Measurements from ENCODE around the gene FAM107B. TPM values are rescaled to one million over a fixed set of nuclear protein-coding genes. Genes with fewer than 3 reads are reported as not detected.

The FAM107B gene
- total RNA-seq, 1 experiment from 2014 or later: 24.5 TPM

DNA sequence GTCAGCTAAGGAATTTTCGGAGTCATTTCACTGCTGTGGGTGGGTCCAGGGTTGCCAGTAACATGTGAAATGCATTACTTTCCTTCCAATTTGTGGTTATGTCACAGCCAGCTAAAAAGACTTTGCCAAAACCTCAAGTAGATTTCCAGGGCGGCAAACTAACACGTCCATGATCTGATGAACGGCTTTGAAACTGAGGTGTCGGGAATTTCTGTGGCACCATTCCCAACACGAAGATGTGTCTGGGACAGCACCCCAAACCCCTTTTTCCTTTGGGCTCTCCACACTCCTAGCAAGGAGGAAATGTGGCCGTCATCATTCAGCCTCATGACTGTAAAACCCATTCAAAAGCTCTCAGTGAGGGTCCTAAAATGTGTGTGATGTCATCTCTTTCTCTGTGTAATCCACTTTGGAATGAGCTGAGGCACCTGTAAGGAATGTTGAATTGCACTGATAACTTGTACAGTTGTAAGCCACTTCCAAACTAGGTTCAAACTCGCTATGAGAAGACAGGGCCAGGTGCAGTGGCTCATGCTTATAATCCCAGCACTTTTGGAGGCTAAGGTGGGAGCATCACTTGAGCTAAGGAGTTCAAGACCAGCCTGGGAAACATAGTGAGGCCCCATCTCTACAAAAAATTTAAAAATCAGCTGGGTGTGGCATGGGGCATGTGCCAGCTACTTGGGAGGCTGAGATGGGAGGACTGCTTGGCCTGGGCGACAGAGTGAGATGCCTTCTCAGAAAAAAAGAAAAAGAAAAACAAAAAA lies 297.9 kb downstream of the FAM107B start:
- no peak overlapping the region for H3K18ac ChIP-seq (ENCODE audit: insufficient read length, low read depth, low read length)
- peaks cover 0 to 12% (median 6%) of the 10 kb centered on the region in 3 experiments; a peak in 5 of 7 replicates for H3K36me3 Mint-ChIP-seq (ENCODE audit: insufficient read depth in 1 of 3, low read depth in 3 of 3)
- no peak overlapping the region for H3T11ph ChIP-seq (ENCODE audit: low read length)
- no peak overlapping the region for H4K5ac ChIP-seq (ENCODE audit: insufficient read length, low read depth, low read length)
- H3K56ac ChIP-seq (ENCODE audit: insufficient read length, low read depth, low read length): no peak overlapping the region
- H3K27ac ChIP-seq (ENCODE audit: insufficient read length, low read depth, low read length): no peak overlapping the region
- no peaks in the 10 kb centered on the region; the same call in 1 of the 2 replicates for H3K4me1 ChIP-seq (ENCODE audit: insufficient read depth, low read length)
- H2BK15ac ChIP-seq (ENCODE audit: low read depth, low read length): no peak overlapping the region
- H2BK120ac ChIP-seq (ENCODE audit: low read depth, low read length, poor library complexity, severe bottlenecking): no peak overlapping the region
- no peak overlapping the region for H3K4me2 ChIP-seq (ENCODE audit: insufficient read depth, insufficient read length, low read length)
- no peaks in the 10 kb centered on the region for H4K20me1 ChIP-seq (ENCODE audit: control insufficient read depth, insufficient read depth, insufficient read length)
- H2AFZ ChIP-seq (ENCODE audit: low read length): no peak overlapping the region
- H3K27ac Mint-ChIP-seq: no peak overlapping the region; a peak in 1 of 7 replicates
- no peak overlapping the region for H2BK12ac ChIP-seq (ENCODE audit: insufficient read length, low read depth, low read length)
- WGBS (ENCODE audit: extremely low coverage, insufficient read length, low lambda C conversion rate): no CpG with 5 or more reads among the region's 9 CpGs
- H3K23me2 ChIP-seq (ENCODE audit: insufficient read length, low read depth, low read length, poor library complexity, severe bottlenecking): no peaks in the 10 kb centered on the region
- H4K91ac ChIP-seq (ENCODE audit: insufficient read length, low read depth, low read length): no peak overlapping the region
- H2AK5ac ChIP-seq (ENCODE audit: insufficient read length, low read length): no peak overlapping the region
- no peak for TF ChIP-seq CTCF (conservative IDR thresholded peaks at IDR 0.05)
- H3K27me3 ChIP-seq (ENCODE audit: insufficient read depth, low read length): no peaks in the 10 kb centered on the region
- DNase-seq: no peak
- H3K4ac ChIP-seq (ENCODE audit: low read depth, low read length): no peak overlapping the region
- no peak overlapping the region for H3K4me3 Mint-ChIP-seq
- H2BK20ac ChIP-seq (ENCODE audit: low read depth, low read length, poor library complexity, severe bottlenecking): no peak overlapping the region
- peaks cover 9 to 13% of the 10 kb centered on the region in 2 experiments for H3K9me3 Mint-ChIP-seq
- no peak overlapping the region for H3K9ac ChIP-seq (ENCODE audit: extremely low read depth, insufficient read length, low read length)
- no peaks in the 10 kb centered on the region for H3K79me1 ChIP-seq (ENCODE audit: insufficient read depth, low read depth, low read length, poor library complexity, severe bottlenecking)
- H2BK5ac ChIP-seq (ENCODE audit: insufficient read length, low read length): no peak overlapping the region
- no peak overlapping the region for H3K23ac ChIP-seq (ENCODE audit: insufficient read length, low read depth, low read length)
- peaks cover 3% of the 10 kb centered on the region for H3K27me3 Mint-ChIP-seq (ENCODE audit: low read depth)
- H3K9me3 ChIP-seq (ENCODE audit: control insufficient read depth, low read depth, low read length): no peaks in the 10 kb centered on the region
- no peak overlapping the region for H4K8ac ChIP-seq (replicated peaks; ENCODE audit: insufficient read length, low read depth, low read length)
- H3K4me1 Mint-ChIP-seq: peaks cover 13 to 20% of the 10 kb centered on the region in 2 experiments
- H3K14ac ChIP-seq (ENCODE audit: insufficient read depth, low read length): no peak overlapping the region
- H3K79me2 ChIP-seq (ENCODE audit: insufficient read depth, low read length): no peaks in the 10 kb centered on the region

Measured in H9 (cell line).